A673 (cell line): ENCODE results near the gene COL5A3. TPM values are rescaled to one million over a fixed set of nuclear protein-coding genes. Genes with fewer than 3 reads are reported as not detected.

Experiments used
- BruUV-seq: library from RNA; stranded (reverse); fragments of 400-500 nt; replicated peaks from 2 replicates; lab custom pipeline; 2021; lab: Mats Ljungman, UMichigan
- CTCF ChIA-PET: fragments of 300-600 bp; sonication (Branson Sonifier 250); formaldehyde crosslinking; loops from one replicate; lab custom pipeline; 2022; ENCODE audit warnings: antibody characterized with exemption; lab: Charles Lee
- POLR2A ChIA-PET: fragments of 300-600 bp; sonication (Branson Sonifier 250); formaldehyde crosslinking; loops from one replicate; lab custom pipeline; 2022; ENCODE audit warnings: antibody characterized with exemption; ENCODE audit not compliant: low non-redundant PET; lab: Charles Lee
- DNase-seq: peaks from one replicate; pipeline ENCODE4 v3.0.0-alpha.2; 2015; ENCODE audit warnings: low spot score
- H3K27ac ChIP-seq: fragments of 200-600 bp; sonication (generic); 2 replicates; pipeline ENCODE4 v1.5.1; 2016; ENCODE audit warnings: mixed run types, low read depth, mild to moderate bottlenecking, mixed read lengths, antibody characterized with exemption, low read length; ENCODE audit not compliant: poor library complexity, severe bottlenecking
- H3K27me3 ChIP-seq: fragments of 200-600 bp; sonication (generic); replicated peaks from 2 replicates; pipeline ENCODE4 v1.6.1; 2017; ENCODE audit warnings: mixed run types, low read depth, mild to moderate bottlenecking, mixed read lengths, antibody characterized with exemption, low read length; ENCODE audit not compliant: insufficient read depth, poor library complexity
- H3K36me3 ChIP-seq: fragments of 200-600 bp; sonication (generic); 2 replicates; pipeline ENCODE4 v1.6.1; 2016; ENCODE audit warnings: mixed run types, mild to moderate bottlenecking, mixed read lengths, antibody characterized with exemption, low read length; ENCODE audit not compliant: insufficient read depth, poor library complexity, severe bottlenecking
- H3K4me1 ChIP-seq: fragments of 200-600 bp; sonication (generic); 2 replicates; pipeline ENCODE4 v1.6.1; 2017; ENCODE audit warnings: mixed run types, mild to moderate bottlenecking, mixed read lengths, antibody characterized with exemption, low read length; ENCODE audit not compliant: insufficient read depth, poor library complexity, severe bottlenecking
- H3K4me3 ChIP-seq: fragments of 200-600 bp; sonication (generic); 2 replicates; pipeline ENCODE4 v1.5.1; 2016; ENCODE audit warnings: low read depth, mixed run types, mild to moderate bottlenecking, mixed read lengths, low read length; ENCODE audit not compliant: poor library complexity, severe bottlenecking
- H3K9me3 ChIP-seq: fragments of 200-600 bp; sonication (generic); 2 replicates; pipeline ENCODE4 v1.6.1; 2016; ENCODE audit warnings: mixed run types, low read depth, mild to moderate bottlenecking, mixed read lengths, antibody characterized with exemption, low read length; ENCODE audit not compliant: poor library complexity, severe bottlenecking
- EZH2 ChIP-seq: fragments of 200-600 bp; sonication (generic); IDR thresholded peaks from 2 replicates; pipeline ENCODE4 v1.6.1; 2017; ENCODE audit warnings: borderline replicate concordance, low read depth, mild to moderate bottlenecking, mixed read lengths, antibody characterized with exemption, low read length; ENCODE audit not compliant: poor library complexity, severe bottlenecking
- intact Hi-C: fragments of 100-400 bp; cut with micrococcal nuclease; formaldehyde crosslinking; loops from one replicate; pipeline ENCODE4 v1.10.0; 2022; ENCODE audit not compliant: unreplicated experiment
- total RNA-seq: library from RNA; stranded (reverse); gene quantifications from 2 replicates; pipeline ENCODE4 v1.2.3, GENCODE V29; 2021
- TF ChIP-seq, protein P1 (sequence below): fragments of 300-800, 200-600 bp; sonication (generic); conservative IDR thresholded peaks from 2 replicates; pipeline ENCODE4 v1.5.1; 2017; ENCODE audit warnings: low read depth, mild to moderate bottlenecking, antibody characterized with exemption, low read length, moderate library complexity, mixed read lengths

Gene COL5A3
- total RNA-seq, 1 experiment from 2014 or later = 6.8 TPM

DNA sequence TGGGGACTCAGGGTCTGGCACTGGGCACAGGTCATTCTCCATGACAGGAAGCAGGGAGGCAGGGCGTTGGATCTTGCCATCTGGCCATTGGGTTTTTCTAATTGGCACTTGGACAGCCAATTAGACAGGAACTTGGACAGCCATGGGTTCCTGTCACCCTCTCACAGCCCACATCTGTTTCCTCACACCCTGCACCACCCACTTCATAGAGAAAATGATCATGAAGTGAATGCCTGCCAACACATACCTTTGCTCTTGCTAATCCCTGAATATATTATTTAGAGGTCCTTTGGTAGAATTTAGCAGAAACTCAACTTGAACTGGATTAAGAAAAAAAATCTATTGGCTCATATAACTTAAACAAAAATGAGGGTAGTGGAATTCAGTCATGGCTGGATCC lies 69.1 kb downstream of the COL5A3 start:
- POLR2A ChIA-PET = no interaction called here
- CTCF ChIA-PET = no interaction called here
- H3K27ac ChIP-seq = no peak overlapping the region
- peaks cover 28% of the 10 kb centered on the region for H3K4me1 ChIP-seq
- H3K36me3 ChIP-seq = no peaks in the 10 kb centered on the region
- DNase-seq = no peak
- no peak overlapping the region for H3K4me3 ChIP-seq
- TF ChIP-seq, protein P1, sequence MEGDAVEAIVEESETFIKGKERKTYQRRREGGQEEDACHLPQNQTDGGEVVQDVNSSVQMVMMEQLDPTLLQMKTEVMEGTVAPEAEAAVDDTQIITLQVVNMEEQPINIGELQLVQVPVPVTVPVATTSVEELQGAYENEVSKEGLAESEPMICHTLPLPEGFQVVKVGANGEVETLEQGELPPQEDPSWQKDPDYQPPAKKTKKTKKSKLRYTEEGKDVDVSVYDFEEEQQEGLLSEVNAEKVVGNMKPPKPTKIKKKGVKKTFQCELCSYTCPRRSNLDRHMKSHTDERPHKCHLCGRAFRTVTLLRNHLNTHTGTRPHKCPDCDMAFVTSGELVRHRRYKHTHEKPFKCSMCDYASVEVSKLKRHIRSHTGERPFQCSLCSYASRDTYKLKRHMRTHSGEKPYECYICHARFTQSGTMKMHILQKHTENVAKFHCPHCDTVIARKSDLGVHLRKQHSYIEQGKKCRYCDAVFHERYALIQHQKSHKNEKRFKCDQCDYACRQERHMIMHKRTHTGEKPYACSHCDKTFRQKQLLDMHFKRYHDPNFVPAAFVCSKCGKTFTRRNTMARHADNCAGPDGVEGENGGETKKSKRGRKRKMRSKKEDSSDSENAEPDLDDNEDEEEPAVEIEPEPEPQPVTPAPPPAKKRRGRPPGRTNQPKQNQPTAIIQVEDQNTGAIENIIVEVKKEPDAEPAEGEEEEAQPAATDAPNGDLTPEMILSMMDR = no peak
- no peak for TF ChIP-seq EZH2
- no TSS peak for BruUV-seq
- no peaks in the 10 kb centered on the region for H3K9me3 ChIP-seq
- intact Hi-C loops = no loop called here
- no peaks in the 10 kb centered on the region for H3K27me3 ChIP-seq

DNA sequence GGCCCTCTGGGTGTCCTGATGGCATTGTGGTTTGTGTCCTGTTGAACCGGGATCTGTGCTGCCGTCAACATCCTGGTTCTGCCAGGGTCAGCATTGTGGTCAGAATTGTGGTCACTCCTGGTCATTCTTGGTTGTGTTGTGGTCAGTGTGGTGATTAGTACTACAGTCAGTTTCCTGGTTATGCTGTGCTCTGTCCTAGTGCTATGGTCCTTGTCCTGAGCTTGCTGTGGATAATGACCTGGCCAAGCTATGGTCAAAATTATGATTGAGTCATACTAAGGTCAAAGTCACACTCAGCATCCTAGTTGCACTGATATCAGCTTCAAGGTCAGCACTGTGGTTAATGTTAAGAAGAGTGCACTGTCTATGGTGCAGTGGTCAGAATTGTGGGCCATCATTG lies 69.5 kb downstream of the COL5A3 start:
- ChIA-PET CTCF (no interaction called here), POLR2A (no interaction called here)
- Histone ChIP-seq H3K27me3 (no peaks in the 10 kb centered on the region), H3K4me3 (no peak overlapping the region), H3K9me3 (no peaks in the 10 kb centered on the region), H3K4me1 (peaks cover 23% of the 10 kb centered on the region), H3K36me3 (no peaks in the 10 kb centered on the region), H3K27ac (no peak overlapping the region)
- intact Hi-C loops = no loop called here
- TF ChIP-seq, protein P1 = no peak
- TF ChIP-seq EZH2 = no peak
- DNase-seq = no peak
- BruUV-seq = no TSS peak

DNA sequence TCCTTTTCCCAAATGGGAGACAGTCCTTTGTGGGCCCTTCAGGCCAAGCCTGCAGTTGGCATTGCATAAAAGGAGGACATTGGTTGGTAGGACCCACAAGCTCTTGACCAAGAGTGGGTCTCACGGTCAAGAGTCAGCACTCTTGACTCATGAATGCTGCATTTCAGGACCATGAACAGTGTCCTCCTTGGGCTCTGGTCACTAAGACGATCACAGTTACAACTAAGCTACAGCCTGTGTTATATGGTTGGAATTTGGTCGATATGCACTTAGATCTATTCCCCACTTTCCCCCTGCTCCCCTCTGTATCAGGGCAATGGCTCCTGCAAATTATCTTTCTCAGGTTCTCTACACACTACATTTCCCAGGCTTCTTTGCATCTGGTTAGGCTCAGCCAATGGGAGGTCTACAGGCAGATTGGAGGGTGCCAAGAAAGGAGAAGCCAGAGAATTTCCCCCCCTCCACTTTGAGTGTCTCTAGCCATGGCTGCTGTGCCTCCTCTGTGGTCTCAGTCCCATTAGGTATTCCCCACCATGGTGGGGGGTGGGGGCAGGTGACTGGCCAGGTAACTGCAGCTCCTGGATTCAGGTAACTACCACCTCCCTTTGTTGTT lies 70.9 kb downstream of the COL5A3 start:
- peak; percentile 52 for DNase-seq
- intact Hi-C loops = no loop called here
- no peak overlapping the region for H3K4me3 ChIP-seq
- no peaks in the 10 kb centered on the region for H3K27me3 ChIP-seq
- POLR2A ChIA-PET = no interaction called here
- no peaks in the 10 kb centered on the region for H3K9me3 ChIP-seq
- CTCF ChIA-PET = no interaction called here
- no peak for TF ChIP-seq EZH2
- TF ChIP-seq, protein P1 = no peak
- H3K4me1 ChIP-seq = peaks cover 14% of the 10 kb centered on the region
- H3K27ac ChIP-seq = no peak overlapping the region
- no peaks in the 10 kb centered on the region for H3K36me3 ChIP-seq
- no TSS peak for BruUV-seq
